HG03064 (cell line): Measurements from ENCODE around the gene GNLY.
"Not testable (repeated sequence)": the region's sequence is repeated elsewhere in the genome, so short reads cannot be mapped to it uniquely, and the experiment has no call there.

Experiments
- ATAC-seq: cut with Tn5 transposase; IDR thresholded peaks from one replicate; pipeline ENCODE4 v1.9.1; 2021; ENCODE audit warnings: low read depth; ENCODE audit not compliant: unreplicated experiment

Gene GNLY

GRCh38 chr2:85694052-85695025 lies at the start of gene GNLY:
Gene GNLY (plus strand): TSS chr2:85694358. CDS start chr2:85694419, 61 bp downstream.
- no peak for ATAC-seq

- no peak for ATAC-seq
Observed at GRCh38 chr2:85644909-85645308, 49.2 kb upstream of the GNLY start.

- ATAC-seq, result no peak
Observed at GRCh38 chr2:85646166-85646565, 48.0 kb upstream of the GNLY start.

DNA sequence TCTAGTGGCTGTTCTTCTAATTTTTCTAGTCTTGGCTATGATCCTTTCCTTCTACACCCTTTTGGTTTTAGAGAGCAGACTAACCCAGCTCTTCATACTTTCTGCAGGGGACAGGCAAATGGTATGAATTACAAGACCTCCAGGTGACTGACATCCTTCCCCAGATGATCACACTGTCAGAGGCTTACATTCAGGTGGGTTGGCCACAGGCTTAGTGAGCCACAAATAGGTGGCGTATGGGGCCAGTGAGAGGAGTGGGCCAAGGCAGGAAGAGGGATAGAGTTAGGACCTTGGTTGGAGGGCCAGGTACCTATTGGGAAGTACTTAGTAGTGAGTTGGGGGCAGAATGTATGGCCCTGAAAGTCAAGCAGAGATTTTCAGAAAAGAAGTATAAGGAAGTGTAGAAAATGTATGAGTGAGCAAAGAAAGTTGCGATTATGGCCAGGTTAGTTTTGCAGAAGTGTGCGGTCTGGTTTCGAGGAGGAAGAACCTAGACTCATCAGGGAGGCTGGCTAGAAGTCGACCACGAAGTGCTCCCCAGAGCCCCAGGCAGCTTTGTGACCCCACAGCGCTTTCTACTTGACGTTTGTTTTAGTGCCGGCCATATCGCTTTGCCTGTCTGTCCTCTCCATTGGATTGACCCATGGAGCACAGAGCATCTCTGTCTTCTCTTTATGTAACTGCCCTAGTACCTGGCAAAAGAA lies 46.2 kb upstream of the GNLY start:
- no peak for ATAC-seq

- ATAC-seq, result no peak
Observed at GRCh38 chr2:85648619-85649018, 45.5 kb upstream of the GNLY start.

- ATAC-seq, result no peak
Observed at GRCh38 chr2:85649201-85650190, 44.7 kb upstream of the GNLY start.

- ATAC-seq, result no peak
Observed at GRCh38 chr2:85650456-85650855, 43.7 kb upstream of the GNLY start.

DNA sequence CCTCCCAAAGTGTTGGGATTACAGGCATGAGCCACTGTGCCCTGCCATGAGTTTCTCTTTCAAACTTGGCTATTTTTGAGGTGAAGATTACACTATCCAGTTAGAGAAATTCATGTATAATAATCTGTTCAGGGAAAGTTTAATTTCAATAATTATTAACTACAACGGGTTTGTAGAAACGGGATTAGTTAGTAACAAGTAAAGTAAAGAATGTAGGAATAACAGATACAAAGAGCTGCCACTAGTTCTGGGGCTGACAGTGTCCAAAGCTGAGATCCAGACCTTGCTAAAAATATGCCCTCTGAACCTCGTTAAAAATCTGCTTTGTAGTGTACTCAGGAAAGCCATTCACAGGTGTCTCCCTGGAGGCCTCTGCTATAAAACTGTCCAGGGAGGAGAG lies 43.1 kb upstream of the GNLY start:
- ATAC-seq, result no peak

- no peak for ATAC-seq
Observed at GRCh38 chr2:85652056-85652455, 42.1 kb upstream of the GNLY start.

DNA sequence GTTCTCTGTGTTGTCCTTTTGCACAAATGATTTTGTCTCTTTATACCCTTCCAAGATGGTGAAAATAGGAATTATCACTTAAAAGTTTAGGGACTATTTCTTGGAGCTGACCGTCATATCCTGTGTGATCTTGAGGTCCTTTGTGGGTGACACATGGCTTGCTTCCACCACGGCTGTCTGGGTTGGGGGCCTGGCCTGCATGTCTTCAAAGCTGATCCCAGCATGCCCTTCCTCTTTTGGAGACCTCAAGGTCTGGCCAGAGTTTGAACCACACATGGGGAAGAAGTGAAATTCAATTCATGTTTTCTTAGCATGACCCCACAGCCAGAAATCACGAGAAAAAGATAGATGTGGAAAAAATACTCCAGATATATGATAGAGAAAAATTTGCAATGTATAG lies 40.2 kb upstream of the GNLY start:
- ATAC-seq, result no peak

- no peak for ATAC-seq
Observed at GRCh38 chr2:85655961-85656417, 38.2 kb upstream of the GNLY start.

DNA sequence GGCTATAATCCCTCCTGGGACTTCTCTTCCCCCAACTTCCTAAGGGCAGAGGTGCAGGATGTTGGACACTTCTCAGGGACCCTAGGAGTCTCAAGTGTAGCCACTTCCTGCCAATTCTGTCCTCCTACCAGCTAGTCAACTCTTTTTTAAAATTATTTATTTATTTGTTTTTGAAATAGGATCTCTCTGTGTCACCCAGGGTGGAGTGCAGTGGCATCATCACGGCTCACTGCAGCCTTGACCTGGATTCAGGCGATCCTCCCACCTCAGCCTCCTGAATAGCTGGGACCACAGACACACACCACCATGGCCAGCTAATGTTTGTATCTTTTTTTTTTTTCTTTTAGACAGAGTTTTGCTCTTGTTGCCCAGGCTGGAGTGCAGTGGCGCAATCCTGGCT lies 37.7 kb upstream of the GNLY start:
- ATAC-seq, result no peak

DNA sequence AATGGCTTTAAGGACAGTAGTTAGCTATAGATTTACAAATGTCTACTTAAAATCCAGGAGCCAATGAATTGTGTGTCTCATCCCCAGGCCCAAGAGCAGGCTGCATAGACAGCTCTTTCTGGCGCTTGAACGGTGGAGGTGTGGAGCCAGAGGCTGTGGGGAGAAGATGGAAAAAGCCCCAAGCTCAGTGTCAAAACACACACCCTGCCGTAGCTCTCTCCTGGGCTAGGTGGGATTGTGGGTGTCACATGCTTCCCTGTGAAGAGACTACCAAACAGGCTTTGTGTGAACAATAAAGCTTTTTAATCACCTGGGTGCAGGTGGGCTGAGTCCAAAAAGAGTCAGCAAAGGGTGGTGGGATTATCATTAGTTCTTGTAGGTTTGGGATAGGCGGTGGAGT lies 36.8 kb upstream of the GNLY start:
- not testable (repeated sequence) for ATAC-seq

DNA sequence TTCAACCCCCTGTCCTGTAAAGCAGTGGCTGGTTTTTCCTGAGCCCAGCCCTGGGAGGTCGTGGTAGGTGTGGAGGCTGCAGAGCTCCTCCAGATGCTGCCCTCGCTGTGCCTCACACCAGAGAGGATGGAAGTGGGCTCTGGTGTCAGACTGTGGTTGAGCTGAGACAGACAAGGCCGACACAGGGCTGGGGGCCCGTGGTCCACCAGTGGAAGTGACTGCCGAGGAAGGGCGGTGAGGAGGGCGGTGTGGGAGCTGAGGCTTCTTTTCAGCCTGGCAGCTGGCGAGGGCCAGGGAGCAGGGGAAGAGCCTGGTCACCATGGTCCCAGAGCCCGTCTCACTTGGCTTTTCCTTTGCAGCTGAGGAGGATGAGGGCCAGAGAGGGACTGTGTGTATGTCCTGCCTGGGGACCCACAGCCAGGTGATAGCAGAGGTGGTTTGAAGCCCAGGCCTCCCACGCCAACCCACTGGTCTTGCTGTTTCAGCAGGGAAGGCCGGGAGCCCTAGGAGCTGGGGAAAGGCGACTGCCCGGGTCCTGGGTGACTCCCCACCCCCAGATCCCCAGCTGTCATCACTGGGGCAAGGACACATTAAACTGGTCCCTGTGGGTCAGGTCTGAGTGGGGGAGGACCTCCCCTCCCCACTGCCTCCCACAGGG lies 34.7 kb upstream of the GNLY start:
- no peak for ATAC-seq

DNA sequence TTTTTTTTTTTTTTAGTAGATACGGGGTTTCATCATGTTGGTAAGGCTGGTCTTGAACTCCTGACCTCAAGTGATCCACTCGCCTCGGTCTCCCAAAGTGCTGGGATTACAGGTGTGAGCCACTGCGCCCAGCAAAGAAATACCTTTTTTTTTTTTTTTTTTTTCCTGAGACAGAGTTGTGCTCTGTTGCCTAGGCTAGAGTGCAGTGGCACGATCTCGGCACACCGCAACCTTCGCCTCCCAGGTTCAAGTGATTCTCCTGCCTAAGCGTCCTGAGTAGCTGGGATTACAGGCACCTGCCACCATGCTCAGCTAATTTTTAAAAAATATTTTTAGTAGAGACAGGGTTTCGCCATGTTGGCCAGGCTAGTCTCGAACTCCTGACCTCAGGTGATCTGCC lies 33.9 kb upstream of the GNLY start:
- ATAC-seq, result not testable (repeated sequence)

- ATAC-seq, result no peak
Observed at GRCh38 chr2:85660725-85661124, 33.4 kb upstream of the GNLY start.

DNA sequence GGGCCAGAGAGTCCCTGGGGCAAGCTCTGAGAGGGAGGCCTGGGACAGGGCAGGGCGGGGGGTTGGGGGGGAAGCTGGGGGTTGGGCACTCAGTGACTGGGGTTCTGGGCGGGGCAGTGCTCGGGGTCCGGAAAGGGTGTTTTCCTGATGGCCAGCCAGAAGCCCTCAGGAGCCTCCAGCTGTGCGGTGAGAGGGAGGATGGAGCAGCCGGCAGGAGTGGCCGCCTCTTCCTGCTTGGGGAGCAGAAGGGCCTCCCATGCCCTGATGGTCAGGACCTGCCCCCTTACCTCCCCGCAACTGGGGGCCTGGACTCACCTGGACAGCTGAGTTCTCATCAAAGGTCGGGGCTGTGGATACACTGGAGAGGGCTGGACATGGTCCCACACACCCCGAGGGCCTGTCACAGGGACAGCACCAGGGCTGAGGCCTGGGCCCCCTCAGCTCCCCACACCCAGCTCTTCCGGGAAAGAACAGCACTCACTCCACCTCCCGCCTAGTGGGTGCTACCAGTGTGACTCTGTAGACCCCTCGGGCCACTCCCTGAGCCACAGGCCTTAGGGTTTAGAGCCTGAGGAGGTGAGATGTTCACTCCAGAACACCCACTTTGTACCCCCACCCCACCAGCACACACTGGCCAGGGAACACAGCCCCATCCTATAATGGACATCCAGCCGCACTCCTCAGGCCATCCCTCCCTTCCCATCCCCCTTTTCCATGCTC lies 32.9 kb upstream of the GNLY start:
- ATAC-seq, result no peak

DNA sequence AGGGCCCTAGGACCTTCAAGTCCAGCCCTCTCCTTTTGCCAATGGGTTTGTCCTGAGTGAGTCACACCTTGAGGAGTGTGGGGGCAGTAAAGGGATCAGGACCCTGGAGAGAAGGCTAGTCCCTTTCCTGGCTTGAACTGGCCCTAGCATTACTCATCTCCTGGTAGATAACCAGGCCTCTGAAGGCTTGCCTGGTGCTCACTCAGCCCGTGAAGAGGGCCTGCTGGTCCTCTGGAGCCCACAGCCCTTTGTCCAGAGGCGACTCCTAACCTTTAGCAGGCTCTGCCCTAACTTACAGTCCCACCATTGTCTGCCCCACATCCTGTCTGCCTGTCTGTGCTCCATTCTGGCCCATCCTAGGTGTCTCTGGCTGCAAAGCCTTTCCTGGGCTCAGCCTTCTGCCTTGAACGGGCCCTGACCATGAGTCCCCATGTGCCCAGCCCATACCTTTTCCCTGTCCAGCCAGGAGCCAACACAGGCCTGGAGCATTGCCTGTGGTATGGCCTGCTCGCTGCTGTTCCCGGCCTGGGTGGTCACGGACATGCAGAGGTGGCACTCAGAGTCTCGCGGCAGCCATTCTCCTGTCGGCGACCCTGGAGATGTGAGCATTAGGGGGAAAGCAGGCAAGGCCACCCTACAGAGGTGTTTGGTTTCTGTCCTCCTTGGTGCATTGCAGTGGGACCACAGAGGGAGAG lies 31.1 kb upstream of the GNLY start:
- no peak for ATAC-seq
